Measurements from ENCODE around the gene CCDC92B.
A peak's percentile ranks its signal among the peaks of the same experiment; 100 is the strongest.

The CCDC92B gene

DNA sequence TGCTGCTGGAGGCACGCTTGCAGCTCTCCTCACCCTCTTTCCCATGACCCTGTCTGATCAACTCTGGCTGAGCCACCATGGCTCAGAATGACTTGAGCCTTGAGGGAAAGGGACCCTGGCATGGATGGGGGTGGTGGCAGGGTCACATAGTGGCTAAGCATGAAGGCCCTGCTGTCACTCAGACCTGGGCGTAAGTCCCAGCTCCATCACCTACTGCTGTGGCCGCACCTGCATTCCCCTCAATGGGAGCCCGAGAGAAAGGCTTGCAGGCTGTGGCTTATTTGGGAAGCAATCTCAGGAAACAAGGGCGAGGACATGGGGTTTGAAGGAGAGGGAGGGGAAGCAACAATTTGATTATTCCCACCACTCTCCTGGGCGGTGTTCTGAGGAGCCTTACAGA, 29.0 kb upstream of the CCDC92B start:
- DNase-seq (ENCODE audit: low read depth in 2 of 2): no peak

DNA sequence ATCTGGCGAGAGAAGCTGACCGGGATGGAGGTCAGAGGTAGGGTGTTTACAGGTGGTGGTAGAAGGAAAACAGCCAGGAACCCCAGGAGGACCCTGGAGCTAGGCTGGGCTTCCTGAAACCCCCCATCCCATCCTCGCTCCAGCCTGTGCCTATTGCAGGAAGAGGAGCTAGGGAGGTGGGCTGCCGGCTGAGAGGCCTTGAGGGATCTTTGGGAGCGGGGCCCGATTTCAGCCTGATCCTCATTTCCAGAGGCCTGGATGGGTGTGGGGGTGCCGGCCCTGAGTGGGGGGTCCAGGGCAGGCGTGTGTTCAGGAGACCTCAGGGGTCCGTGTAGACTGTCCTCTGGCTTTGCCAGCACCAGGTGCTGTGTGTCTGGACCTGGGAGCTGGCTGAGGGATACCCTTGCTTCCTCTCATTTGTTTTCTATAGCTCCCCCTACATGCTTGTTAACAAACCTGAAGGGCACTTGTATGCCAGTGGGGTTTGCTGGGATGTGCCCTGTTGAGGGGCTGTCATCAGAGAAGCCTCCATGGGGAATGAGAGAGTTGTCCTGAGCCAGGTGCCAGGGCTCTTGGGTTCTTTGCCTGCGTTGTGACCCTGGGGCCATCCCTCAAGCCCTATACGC, 27.9 kb upstream of the CCDC92B start:
- no peak for DNase-seq (ENCODE audit: low read depth in 2 of 2)

DNA sequence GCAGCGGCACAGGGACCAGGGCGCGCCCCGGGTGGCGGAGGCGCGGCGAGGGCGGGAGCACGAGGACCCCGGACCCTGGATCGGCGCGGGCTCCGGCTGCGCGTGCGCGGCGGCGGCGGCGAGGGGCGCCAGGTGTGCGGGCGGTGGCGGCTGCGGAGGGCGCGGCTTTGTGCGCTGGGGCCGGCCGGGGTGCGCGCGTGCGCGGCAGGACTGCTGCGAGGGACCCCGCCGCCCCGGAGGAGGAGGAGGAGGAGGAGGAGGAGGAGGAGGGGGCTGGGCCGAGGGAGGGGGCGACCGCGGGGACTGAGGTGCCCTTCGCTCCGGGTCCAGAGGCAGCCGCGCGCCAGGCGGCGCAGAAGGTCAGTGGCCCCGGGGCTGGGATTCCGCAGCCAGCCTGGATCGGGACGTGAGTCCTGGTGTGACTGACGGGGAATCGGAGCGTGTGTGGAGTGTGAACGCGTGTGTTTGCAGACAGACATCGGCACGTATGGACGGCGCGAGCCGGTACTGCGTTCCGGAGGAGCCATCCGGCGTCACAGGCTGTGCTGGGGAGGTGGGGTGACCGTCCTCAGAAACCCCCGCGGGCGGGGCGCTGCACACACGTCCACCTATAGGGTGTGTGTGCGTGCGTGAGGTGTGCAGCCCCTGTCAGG, 27.3 kb upstream of the CCDC92B start:
- no peak for DNase-seq (ENCODE audit: low read depth in 2 of 2)

DNA sequence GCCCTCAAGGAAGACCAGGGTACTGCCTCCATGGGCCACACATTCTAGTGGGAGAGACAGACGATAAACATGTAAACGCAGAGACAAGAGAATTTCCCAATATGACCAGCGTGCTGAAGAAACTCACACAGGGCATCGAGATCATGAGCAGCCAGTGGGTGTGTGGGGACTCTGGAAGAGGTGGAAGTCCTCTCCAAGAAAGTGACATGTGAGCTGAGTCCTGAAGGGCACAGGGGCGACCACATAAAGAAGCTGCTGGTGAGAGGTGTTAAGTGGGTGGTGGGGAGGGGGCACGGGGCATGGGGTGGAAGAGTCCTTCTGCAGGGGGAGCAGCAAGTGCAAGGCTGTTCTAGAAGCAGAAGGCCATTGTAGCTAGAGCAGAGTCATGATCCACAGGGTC, 25.8 kb upstream of the CCDC92B start:
- DNase-seq (ENCODE audit: low read depth in 2 of 2): no peak

DNA sequence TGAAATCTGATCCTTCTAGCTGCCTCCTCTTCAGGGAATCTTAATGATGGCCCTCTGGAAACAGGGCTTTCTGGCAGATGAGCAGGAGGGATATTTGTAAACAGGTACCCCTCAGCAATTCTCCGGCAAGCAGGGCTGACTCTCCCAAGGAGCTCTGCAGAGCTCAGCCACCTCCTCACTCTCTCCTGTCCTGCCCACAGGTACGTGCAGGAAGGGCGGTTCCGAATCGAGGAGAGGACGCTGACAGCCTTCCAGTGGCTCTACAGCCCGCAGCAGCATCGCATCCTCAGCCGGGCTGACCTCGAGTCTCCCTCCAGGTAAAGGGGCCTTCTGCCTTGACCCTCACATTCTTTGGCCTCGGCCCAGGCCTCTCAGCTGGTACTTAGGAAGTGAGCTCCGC, 20.7 kb upstream of the CCDC92B start:
- no peak for DNase-seq (ENCODE audit: low read depth in 2 of 2)

DNA sequence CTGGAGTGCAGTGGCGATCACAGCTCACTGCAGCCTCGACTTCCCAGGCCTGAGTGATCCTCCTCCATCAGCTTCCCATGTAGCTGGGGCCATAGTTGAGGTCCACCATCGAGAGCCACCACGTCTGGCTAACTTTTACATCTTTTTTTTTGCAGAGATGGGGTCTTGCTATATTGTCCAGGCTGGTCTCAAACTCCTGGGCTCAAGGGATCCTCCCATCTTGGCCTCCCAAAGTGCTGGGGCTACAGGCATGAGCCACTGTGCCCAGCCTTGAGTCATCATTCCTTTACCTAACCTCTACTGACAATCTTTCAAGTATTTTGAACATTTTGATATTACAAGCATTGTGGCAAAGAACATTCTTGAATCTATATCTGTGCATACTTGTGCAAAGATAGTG, 9.4 kb upstream of the CCDC92B start:
- no peak for DNase-seq (ENCODE audit: low read depth in 2 of 2)

DNA sequence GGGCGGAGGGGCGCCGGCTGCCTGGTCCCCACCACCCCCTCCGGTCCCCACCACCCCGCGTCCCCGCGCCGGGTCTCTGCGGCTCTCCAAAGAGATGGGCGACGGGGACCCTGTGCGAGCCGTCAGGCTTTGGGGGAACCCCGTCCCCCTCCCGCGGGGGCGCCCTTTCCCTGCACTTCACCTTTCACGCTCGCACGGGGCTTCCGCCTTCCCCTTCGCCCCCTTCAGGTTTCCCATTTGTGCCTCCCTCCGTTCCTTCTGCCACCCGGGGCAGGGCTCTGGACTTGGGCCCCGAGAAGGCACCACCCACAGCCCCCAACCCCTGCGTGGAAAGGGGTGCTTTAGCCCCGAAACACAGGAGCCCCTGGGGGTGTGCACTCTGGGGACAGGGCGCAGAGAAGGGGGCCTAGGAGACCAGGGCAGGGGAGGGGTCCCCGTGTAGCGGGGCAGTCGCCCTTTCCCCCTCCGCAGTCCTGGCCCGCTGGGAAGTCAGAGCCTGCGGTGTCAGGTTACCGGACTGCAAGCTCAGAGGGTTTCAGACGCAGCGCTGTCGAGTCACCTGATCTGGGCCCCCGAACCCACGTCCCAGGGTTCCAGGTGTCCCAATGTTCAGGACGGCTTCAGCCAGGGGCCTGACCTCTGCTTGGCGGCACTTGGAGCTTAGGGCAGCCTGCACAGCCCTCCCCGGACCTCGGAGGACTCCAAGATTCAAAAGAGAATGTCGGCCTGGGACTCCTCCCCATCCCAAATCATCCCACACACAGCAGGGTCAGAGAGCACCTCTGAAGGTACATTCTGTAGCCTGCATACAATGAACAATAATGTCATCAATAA, 6.7 kb upstream of the CCDC92B start:
- no peak for DNase-seq (ENCODE audit: low read depth in 2 of 2)

DNA sequence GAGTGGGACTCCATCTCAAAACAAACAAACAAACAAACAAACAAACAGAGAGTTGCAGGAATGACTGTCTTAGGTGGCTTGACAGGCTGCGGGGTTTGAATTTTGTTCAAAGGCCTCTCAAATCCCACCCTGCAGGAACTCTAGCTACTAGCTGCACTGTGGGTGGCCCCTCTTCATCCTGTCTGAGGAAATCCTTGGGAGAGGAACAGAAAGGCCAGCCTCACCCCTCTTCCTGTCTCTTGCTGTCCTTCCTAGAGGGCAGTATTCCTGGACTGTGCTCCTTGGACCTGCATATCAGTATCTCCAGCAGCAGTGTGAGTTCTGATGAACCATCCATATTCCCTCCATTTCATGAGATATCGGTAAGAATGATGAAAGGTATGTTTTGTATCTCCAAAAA, 2.0 kb upstream of the CCDC92B start:
- no peak for DNase-seq (ENCODE audit: low read depth in 2 of 2)

DNA sequence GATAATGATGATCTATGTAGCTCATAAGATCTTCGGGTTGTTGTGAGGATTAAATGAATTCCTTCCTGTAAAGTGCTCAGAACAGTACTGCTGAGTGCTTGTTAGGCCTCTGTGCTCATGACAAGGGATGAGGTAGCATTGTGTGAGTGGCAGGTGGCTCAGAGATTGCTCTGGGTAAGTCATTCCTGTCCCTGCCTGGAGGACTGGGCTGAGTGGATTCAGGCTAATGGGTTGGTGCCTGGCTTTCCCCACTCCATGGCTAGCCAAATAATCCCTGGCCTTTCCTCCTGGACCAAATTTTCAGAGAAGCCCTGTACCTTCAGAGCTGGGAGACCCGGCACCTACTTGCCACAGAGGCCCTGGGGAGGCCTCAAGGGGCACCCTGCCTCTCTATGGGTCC, 1.3 kb upstream of the CCDC92B start:
- no peak for DNase-seq (ENCODE audit: low read depth in 2 of 2)

DNA sequence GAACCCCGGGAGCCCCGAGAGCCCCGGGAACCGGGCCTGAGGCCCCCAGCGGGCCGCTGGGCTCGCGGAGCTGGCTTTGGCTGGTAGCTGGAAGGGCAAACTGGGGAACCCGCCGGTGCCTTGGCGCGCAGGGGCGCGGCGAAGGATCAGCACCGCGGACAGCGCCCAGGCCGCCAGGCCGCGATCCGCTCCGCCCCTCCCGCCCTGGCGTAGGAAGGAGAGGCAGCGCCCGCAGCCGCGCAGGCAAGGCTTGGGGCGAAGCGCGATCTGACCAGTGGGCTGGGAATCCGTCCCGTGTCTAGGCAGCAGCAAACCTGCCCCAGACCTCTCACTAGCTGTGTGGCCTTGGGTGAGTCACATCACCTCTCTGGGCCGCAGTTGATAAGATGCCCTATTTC, 331 bp upstream of the CCDC92B start:
- DNase-seq (ENCODE audit: low read depth in 2 of 2): peak; percentile 58

DNA sequence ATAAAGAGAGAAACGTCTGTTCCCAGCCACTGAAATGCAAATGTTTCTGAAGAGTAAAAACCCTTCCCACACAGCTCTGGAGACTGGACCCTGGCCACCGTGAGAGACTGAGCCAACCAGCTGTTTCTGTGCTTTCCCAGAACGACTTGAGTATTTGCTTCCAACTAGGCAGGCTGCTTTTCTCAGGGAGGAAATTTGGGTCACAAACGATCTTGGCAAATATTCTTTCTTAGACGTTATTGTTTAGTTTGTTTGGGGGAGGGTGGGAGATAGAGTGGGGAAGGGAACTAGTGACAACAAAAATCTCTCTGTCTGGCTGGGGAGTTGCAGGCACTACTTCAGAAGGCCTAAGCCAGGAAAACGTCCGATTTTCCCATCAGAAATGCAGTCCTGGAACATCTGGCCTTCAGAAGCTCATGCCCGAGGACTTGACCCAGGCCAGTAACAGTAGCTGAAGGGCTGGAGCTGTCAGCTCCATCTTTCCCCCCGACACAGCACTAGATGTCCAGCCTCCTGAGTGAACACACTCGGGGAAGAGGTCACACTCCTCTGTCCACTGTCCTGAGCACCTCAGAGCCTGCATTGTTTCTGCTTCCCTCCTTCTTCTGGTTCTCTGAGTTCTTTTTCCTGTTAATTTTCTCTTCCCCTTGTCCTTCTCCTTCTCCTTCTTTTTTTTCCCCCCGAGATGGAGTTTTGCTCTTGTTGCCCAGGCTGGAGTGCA, 4.0 kb downstream of the CCDC92B start:
- no peak for DNase-seq (ENCODE audit: low read depth in 2 of 2)

DNA sequence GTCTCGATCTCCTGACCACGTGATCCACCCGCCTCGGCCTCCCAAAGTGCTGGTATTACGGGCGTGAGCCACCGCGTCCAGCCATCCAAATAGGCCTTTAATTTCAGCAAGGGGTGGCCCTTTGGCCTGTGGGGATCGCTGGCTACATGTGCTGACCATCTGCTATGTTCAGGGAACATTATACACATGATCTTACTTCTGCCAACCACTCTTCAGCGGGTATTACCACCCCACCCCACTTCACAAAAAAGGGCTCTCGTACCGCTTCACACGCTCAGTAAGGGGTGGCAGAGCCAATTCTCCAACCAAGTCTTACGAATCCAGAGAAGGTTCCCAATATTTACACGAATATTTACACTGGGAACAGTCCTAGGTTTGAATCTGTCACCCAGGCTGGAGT, 11.8 kb downstream of the CCDC92B start:
- DNase-seq (ENCODE audit: low read depth in 2 of 2): no peak

DNA sequence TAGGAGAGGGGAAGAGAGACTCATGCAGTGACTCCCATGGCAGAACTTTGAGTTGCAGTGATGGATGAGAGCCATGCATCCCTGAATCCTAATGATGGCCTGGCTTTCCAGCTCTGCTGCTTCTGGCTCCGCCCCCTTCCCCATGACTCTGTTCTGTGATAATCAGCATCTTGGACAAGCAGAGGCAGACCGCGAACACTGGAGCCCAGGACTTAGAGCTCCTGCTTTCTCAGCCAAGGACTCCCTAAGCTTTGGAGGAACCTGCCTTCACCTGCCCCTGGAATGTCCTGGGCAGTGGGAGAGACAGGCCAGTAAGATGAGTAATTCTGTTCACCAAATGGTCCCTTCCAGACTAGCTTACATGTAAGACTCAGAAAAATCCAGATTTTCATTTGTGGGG, 12.5 kb downstream of the CCDC92B start:
- no peak for DNase-seq (ENCODE audit: low read depth in 2 of 2)

DNA sequence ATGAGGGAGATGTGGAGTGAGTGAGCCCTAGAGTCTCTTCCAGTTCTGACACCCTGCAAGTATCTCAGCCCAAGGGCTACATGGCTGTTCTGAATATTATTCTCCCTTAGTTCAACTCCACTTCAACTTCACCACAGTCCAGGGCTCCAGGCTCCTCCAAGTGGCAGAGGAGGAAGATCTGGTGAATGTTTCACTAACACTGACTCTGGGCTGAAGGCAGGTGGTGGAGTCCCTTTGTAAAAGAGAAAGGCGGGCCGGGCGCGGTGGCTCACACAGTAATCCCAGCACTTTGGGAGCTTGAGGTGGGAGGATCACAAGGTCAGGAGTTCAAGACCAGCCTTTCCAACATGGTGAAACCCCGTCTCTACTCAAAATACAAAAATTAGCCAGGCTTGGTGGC, 13.6 kb downstream of the CCDC92B start:
- DNase-seq (ENCODE audit: low read depth in 2 of 2): no peak

DNA sequence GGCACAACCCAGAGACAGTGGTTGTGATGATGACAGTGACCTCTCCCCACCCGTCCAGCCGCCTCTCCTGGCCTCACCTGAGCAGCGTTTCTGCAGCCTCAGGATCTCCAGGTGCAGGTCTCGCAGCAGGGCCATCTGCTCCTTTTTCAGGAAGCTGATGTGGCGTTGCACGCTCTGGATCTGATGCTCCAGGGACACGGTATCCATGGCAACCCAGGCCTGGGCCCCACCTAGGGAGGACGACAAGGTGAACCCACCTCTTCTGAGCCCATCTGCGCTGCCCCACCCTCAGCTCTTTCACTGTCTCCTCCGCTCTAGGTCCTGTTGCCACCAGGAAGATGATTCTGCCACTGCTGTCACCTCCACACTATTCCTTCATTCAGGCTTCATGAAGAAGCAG, 14.5 kb downstream of the CCDC92B start:
- DNase-seq (ENCODE audit: low read depth in 2 of 2): no peak

DNA sequence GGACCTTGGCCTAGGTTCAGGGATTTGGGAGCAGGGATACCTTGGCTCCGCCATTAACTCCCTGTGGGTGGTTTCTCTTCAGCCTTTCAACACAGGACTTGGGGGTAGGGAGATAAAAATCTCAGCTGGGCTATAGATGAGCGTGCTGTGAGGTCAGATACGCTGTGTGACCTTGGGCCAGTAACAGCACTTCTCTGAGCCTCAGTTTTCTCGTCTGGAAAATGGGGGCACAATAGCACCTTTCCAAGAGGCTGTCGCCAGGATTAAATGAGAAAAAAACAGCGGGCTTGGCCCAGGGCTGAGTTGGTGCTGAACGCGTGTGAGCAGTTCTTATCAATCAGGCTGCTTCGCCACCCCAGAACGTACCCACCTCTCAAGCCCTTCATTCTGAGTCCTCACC, 17.6 kb downstream of the CCDC92B start:
- no peak for DNase-seq (ENCODE audit: low read depth in 2 of 2)

DNA sequence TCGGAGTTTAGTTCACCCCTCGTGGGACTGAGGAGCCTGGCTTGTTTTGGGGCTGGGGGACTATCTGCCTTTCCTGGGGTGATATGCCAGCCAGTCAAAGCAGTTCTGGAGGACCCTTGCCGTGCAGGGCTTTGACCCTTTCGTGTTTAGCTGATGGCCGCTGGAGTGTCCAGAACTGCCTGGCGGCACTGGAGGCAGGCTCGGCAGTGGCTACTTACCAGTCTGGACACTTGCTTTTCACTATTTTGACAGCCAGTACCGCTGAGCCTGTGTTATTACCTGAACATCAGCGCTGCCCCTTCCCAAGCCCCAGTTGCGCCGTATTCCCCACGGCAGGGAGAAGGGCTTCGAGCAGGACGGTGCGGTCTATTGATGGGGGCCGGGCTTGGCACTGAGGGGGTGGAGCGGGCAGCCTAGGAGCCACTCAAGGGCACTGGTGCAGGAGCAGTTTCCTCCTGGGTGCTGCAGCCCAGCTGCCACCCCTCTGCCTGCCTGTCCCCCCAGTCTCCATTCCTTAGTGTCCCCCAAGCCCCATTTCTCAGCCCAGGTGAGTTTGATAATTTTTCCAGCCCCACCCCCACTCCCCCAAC, 18.6 kb downstream of the CCDC92B start:
- DNase-seq (ENCODE audit: low read depth in 2 of 2): no peak

DNA sequence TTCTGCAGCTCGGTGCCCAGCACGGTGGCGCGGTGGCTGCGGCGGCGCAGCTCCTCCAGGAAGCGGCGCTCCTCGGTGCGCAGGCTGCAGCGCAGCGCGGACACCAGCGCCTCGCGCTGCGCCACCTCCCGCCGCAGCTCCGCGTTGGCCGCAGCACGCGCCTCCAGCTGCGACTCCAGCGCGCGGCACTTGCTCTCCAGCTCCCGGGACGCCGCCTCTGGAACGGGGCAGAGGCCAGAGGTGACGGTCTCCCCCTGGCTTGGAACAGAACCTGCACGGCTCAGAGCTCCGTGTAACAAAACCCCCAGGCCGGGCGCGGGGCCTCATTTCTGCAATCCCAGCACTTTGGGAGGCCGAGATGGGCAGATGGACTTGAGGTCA, 24.7 kb downstream of the CCDC92B start:
- DNase-seq (ENCODE audit: low read depth in 2 of 2): peak in 1 of 2 donors; percentile 26

DNA sequence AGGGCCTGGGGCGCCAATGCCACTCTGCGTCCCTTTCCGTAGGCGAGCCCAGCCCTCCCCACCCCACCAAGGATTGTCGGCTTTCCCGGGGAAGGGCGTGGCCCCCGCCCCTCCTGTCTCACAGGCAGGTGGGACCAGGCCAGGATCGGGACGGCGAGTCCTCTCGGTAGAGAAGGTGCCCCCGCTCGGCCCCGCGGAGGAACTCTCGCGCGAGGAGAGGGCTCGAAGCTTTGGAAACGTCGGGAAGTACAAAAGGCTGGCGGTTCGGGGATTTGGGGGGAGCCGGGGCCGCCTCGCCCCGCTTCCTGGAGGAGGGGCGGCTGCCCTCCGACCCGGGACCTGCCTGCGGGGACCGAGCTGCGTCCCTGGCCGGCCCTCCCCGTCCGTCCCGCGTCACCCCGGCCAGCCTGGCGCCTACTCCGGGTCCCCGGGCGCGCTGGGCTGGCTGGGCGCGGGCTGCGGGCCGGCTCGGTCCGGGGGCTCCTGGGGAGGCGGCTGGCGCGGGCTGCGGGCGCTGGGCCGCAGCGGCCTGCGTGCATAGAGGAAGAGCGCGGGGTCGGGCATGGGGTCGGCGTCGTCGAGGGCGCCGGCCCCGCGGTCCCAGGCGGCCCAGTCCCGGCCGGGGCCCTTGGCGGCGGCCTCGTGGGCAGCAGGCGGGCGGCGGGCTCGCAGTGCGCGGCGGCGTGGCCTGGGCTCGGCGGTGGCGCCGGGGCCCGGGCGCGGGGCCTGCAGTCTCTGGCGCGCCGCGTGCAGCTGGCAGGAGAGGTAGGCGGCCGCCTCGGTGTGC, 25.3 kb downstream of the CCDC92B start:
- DNase-seq (ENCODE audit: low read depth in 2 of 2): no peak

DNA sequence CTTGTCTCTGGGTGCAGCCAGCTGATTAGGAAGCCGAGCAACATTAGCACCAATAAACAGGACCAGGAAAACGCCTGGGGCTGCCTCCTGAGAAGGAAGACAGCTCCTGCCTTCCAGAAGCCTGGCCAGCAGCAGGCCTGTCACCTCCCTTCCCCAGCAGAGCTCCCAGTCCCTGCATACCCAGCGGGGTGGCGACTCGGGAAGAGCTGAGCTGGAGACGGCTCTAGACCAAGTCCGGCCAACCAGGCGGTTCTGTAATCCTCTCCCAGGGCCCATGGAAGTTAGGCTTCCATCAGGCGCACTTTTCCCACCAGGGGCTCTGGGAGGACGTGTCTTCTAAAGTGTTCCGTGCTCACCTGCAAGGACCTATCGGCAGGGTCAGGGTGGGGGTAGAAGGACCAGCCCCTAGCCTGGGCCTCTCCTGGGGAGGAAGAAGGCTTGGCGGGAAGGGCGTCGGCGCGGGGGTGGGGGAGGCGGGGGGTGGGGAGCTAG, 25.9 kb downstream of the CCDC92B start:
- no peak for DNase-seq (ENCODE audit: low read depth in 2 of 2)

DNA sequence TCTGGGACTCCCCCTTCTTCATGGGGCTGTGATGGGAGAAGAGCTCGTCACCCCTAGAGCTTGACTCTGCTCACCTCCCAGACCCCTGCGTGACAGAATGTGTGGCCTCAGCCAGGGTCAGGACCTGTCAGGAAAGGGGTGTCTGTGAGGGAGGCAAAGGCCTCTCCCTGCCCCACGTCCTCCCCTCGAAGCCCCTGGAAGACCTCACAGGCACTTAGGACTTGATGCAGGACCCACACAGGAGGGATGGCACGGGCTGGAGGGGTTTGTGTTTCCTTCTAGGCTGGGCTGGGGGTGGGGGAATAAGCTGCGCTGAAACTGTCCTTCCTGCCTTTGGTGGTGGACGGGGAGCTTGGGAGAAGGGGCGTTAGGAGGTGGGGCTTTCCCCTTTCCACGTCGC, 26.8 kb downstream of the CCDC92B start:
- no peak for DNase-seq (ENCODE audit: low read depth in 2 of 2)

All from activated CD4-positive, alpha-beta T cell treated with anti-CD3 and anti-CD28 coated beads for 24 hours (primary cell).